Measurements from ENCODE around the gene TASP1.

Gene TASP1

GRCh38 chr20:13535627-13536026 lies 103.1 kb downstream of the TASP1 start:
- Histone ChIP-seq H3K27me3 (replicated peaks; ENCODE audit: control insufficient read depth, insufficient read depth, low read length) (no peaks in the 10 kb centered on the region), H3K36me3 (ENCODE audit: control insufficient read depth, insufficient read depth, low read length) (no peaks in the 10 kb centered on the region), H3K4me3 (replicated peaks; ENCODE audit: low read depth, low read length) (no peak overlapping the region)
- TF ChIP-seq CTCF (IDR thresholded peaks at IDR 0.05; ENCODE audit: insufficient read depth, low read length, poor library complexity, severe bottlenecking) = no peak
- DNase-seq (ENCODE audit: extremely low read depth, insufficient read length) = no peak

- Histone ChIP-seq H3K4me3 (replicated peaks; ENCODE audit: low read depth, low read length) (no peak overlapping the region), H3K27me3 (replicated peaks; ENCODE audit: control insufficient read depth, insufficient read depth, low read length) (no peaks in the 10 kb centered on the region), H3K36me3 (ENCODE audit: control insufficient read depth, insufficient read depth, low read length) (no peaks in the 10 kb centered on the region)
- no peak for TF ChIP-seq CTCF (IDR thresholded peaks at IDR 0.05; ENCODE audit: insufficient read depth, low read length, poor library complexity, severe bottlenecking)
- DNase-seq (ENCODE audit: extremely low read depth, insufficient read length) = no peak
Observed at GRCh38 chr20:13533946-13534345, 104.8 kb downstream of the TASP1 start.

GRCh38 chr20:13530146-13530545 lies 108.6 kb downstream of the TASP1 start:
- no peak for DNase-seq (ENCODE audit: extremely low read depth, insufficient read length)
- H3K36me3 ChIP-seq (ENCODE audit: control insufficient read depth, insufficient read depth, low read length) = no peaks in the 10 kb centered on the region
- H3K27me3 ChIP-seq (replicated peaks; ENCODE audit: control insufficient read depth, insufficient read depth, low read length) = no peaks in the 10 kb centered on the region
- H3K4me3 ChIP-seq (replicated peaks; ENCODE audit: low read depth, low read length) = no peak overlapping the region
- TF ChIP-seq CTCF (IDR thresholded peaks at IDR 0.05; ENCODE audit: insufficient read depth, low read length, poor library complexity, severe bottlenecking) = no peak

- Histone ChIP-seq H3K36me3 (ENCODE audit: control insufficient read depth, insufficient read depth, low read length) (no peaks in the 10 kb centered on the region; the same call in 1 of the 2 replicates), H3K4me3 (replicated peaks; ENCODE audit: low read depth, low read length) (no peak overlapping the region), H3K27me3 (replicated peaks; ENCODE audit: control insufficient read depth, insufficient read depth, low read length) (no peaks in the 10 kb centered on the region)
- no peak for DNase-seq (ENCODE audit: extremely low read depth, insufficient read length)
- TF ChIP-seq CTCF (IDR thresholded peaks at IDR 0.05; ENCODE audit: insufficient read depth, low read length, poor library complexity, severe bottlenecking) = no peak
Observed at GRCh38 chr20:13526551-13526950, 112.2 kb downstream of the TASP1 start.

- Histone ChIP-seq H3K4me3 (replicated peaks; ENCODE audit: low read depth, low read length) (no peak overlapping the region), H3K27me3 (replicated peaks; ENCODE audit: control insufficient read depth, insufficient read depth, low read length) (no peaks in the 10 kb centered on the region), H3K36me3 (ENCODE audit: control insufficient read depth, insufficient read depth, low read length) (no peaks in the 10 kb centered on the region; the same call in 1 of the 2 replicates)
- TF ChIP-seq CTCF (IDR thresholded peaks at IDR 0.05; ENCODE audit: insufficient read depth, low read length, poor library complexity, severe bottlenecking) = no peak
- DNase-seq (ENCODE audit: extremely low read depth, insufficient read length) = no peak
Observed at GRCh38 chr20:13525225-13525940, 113.3 kb downstream of the TASP1 start.

Data from GM06990 (cell line).